K562 treated with DMSO at 1 percent for 12 hours (cell line): Measurements from ENCODE around the gene FSTL4. TPM values are rescaled to one million over a fixed set of nuclear protein-coding genes. Genes with fewer than 3 reads are reported as not detected.

ENCODE experiments used
- total RNA-seq: library from RNA; unstranded; fragments of 300-600 nt; gene quantifications from 2 replicates; pipeline ENCODE4 v1.2.3, GENCODE V29; 2022; ENCODE audit not compliant: insufficient read depth

The FSTL4 gene
- total RNA-seq, result 0.45 and 1.1 TPM in 2 replicates

GRCh38 chr5:133612249-133612860 lies at the start of gene FSTL4:
Gene FSTL4 (minus strand): TSS chr5:133612541.

